GM21619 (cell line): Measurements from ENCODE around the gene SNX19.

ENCODE experiments used
- ATAC-seq: cut with Tn5 transposase; IDR thresholded peaks from one replicate; pipeline ENCODE4 v1.9.1; 2021; ENCODE audit not compliant: unreplicated experiment

The SNX19 gene

GRCh38 chr11:130906616-130907015 lies 9.7 kb downstream of the SNX19 start:
- ATAC-seq: no peak

GRCh38 chr11:130905512-130905911 lies 10.8 kb downstream of the SNX19 start:
- no peak for ATAC-seq

DNA sequence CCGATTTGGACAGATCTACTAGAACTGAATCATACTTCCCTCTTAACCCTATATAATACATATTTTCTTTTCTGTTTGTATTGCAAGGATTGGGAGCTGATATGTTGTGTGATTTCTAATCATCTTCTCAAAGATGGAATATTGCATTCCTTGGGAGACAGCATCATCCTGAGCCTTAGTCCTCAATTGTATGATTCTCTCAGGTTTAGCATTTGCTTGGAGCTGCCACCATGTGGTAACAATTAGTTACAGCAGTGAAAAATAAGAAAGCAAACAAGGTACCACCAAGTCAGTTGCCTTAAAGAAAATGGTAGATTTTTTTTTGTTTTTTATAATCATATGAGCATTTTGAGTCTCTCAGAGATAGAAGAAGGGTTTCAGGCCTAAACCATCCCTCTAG lies 11.9 kb downstream of the SNX19 start:
- no peak for ATAC-seq

DNA sequence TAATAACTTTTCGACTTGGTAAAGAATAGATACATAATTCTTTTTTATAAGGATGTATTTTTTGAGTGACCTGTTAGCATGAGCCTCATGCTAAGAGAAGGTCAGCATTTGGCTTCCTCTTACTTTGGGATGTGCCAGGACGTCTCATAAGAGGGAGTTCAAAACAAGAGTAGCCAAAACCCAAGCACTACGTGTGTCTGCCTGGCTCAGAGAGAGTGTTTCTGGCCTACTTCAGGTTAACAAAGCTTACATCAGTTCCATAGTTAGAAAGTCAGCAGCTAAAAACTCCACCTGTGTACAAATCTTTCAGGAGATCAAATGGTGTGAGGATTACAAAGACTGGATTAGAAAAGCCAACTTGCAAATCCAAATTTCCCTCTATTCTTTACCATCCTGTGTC lies 13.9 kb downstream of the SNX19 start:
- ATAC-seq: no peak

DNA sequence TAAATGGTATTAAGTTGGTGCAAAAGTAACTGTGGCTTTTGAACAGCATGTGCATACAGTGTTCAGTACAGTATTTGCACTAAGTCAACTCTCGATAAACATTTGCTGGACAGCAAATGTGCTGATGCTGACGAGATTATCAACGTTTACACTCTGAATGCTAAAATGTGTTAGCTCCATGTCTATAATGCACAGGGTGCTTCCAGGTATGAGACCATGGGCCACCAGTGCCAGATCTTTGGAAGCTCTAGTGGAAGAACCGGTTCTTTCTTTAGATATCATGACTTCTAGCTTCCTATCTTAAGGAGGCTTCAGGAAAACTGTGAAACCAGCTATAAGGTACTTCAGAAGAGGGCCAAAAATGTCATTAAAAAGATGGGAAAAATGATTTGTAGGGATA lies 17.2 kb downstream of the SNX19 start:
- no peak for ATAC-seq

GRCh38 chr11:130897262-130898182 lies 18.8 kb downstream of the SNX19 start:
- ATAC-seq: no peak

DNA sequence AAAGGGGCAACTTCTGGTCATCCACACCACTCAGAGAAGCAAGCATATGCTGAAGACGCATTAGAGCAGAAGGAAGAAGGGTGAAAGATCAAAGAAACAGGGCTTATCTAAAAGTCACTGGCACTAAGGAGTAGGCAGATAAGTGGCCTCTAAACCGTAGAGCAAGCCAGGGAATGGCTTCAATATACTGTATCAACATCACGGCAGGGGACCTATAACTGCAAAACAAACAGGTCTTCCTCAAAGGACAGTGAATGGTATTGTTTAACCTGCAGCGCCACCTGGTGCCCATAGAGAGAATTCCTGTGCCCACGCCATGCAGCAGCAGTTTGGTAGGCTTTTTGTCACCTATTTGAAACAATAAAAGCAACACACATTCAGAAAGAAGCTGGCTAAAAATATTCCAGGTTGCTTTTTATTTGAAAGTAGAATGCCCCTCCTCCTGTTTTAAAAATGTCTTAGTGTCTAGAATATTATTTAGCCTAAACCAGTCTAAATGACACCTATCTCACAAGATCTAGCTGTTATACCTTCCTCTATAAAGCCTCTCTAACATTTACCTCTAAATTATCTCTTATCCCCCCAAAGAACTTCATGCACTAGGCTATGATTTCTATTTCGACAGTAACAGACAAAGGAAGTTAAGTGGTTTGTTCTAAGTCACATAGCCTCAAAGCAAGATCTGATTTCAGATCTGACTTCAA lies 21.8 kb downstream of the SNX19 start:
- peak; percentile 93 for ATAC-seq

- no peak for ATAC-seq
Measured at GRCh38 chr11:130892861-130893260, 23.4 kb downstream of the SNX19 start.

- ATAC-seq: no peak
Measured at GRCh38 chr11:130891326-130891725, 25.0 kb downstream of the SNX19 start.

GRCh38 chr11:130890039-130890745 lies 26.1 kb downstream of the SNX19 start:
- no peak for ATAC-seq

DNA sequence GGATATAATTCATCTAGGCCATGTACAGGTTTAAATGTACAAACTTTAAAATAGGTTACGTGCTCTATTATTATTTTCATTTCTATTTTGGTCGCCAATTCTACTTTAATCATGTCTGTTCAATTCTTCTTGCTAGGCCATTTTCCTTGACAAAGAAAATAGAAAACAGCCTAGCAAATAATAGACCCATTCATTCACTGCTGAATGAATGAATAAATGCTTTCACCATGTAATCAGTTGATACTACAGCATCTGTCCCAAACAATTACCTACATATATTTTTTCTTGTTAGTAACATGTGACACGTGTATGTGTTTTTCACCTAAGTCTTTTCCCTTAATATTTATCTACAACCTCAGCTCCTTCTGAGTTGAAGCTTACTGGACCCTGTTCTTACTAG lies 27.5 kb downstream of the SNX19 start:
- ATAC-seq: no peak

DNA sequence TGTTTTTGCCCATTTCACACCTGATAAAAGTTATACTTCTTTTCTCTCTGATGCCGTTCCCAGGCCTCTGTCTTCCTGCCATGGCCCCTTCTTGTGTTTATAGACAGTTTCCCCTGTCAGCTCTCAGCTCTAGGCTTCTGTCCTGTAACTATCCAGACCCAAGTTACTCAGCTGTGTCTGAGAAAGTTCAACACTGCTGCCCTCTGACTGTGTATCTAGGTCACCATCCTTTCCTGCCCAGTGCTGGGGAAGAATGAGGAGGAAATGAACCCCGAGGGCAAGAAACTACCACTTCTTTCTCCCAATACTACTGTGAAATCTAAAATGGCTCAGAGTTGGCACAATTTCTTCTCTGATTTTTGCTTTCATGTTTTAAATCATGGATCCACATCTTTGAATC lies 29.6 kb downstream of the SNX19 start:
- ATAC-seq: no peak

- no peak for ATAC-seq
Measured at GRCh38 chr11:130882138-130882551, 34.1 kb downstream of the SNX19 start.

GRCh38 chr11:130881475-130882137 lies 34.7 kb downstream of the SNX19 start:
- no peak for ATAC-seq

GRCh38 chr11:130879836-130880235 lies 36.4 kb downstream of the SNX19 start:
- ATAC-seq: no peak

- no peak for ATAC-seq
Measured at GRCh38 chr11:130876931-130877915, 39.1 kb downstream of the SNX19 start.

- ATAC-seq: no peak
Measured at GRCh38 chr11:130876100-130876499, 40.2 kb downstream of the SNX19 start.

- no peak for ATAC-seq
Measured at GRCh38 chr11:130874955-130875531, 41.2 kb downstream of the SNX19 start.

- no peak for ATAC-seq
Measured at GRCh38 chr11:130874396-130874795, 41.9 kb downstream of the SNX19 start.

- no peak for ATAC-seq
Measured at GRCh38 chr11:130873761-130874160, 42.5 kb downstream of the SNX19 start.
